ENCODE data around the gene CHD5. TPM values are rescaled to one million over a fixed set of nuclear protein-coding genes. Genes with fewer than 3 reads are reported as not detected.

The CHD5 gene
- polyA plus RNA-seq, 3 donors from 2014 or later = 0.12 TPM; not detected in 2

GRCh38 chr1:6137758-6138157 lies 42.4 kb downstream of the CHD5 start:
- no peaks in the 10 kb centered on the region for H3K4me1 Mint-ChIP-seq
- no peak for DNase-seq
- H3K27me3 Mint-ChIP-seq (ENCODE audit: low read depth in 3 of 3) = peaks cover 0 to 3% (median 1%) of the 10 kb centered on the region in 3 donors
- no peaks in the 10 kb centered on the region for H3K36me3 Mint-ChIP-seq
- no peak overlapping the region for H3K4me3 Mint-ChIP-seq
- no peak overlapping the region for H3K27ac Mint-ChIP-seq
- no peaks in the 10 kb centered on the region for H3K9me3 Mint-ChIP-seq

DNA sequence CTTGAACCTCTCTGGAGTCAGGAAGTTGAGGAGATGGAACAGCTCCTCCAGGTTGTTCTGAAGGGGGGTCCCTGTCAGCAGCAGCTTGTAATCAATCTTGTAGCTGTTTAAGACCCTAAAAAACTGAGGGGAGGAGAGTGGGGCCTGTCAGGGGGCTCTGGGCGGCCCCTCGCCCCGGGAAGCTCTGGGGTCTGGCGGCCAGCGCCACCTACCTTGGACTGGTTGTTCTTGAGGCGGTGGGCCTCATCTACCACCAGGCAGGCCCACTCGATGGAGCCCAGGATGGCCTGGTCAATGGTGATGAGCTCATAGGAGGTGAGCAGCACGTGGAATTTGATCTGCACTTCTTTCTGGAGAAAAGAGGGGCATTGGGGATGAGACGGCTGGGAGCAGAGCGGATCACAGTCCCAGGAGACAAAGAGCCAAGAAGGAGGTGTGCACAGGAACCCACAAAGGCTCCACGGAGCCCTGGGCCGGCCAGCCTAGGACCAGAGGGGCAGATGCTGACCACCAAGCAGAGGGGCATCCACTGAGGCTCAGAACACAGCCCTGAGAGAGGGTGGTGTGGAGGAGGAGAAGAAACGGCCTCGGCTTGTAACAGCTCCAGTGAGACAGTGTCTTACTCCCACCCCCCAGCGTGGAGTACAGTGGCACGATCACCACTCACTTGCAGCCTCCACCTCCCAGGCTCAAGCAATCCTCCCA lies 43.5 kb downstream of the CHD5 start:
- H3K36me3 Mint-ChIP-seq = no peaks in the 10 kb centered on the region
- H3K27me3 Mint-ChIP-seq (ENCODE audit: low read depth in 3 of 3) = peaks cover 0 to 2% (median 1%) of the 10 kb centered on the region in 3 donors
- no peak for DNase-seq
- H3K4me3 Mint-ChIP-seq = no peak overlapping the region
- H3K9me3 Mint-ChIP-seq = peaks cover 0 to 3% (median 0%) of the 10 kb centered on the region in 6 donors
- H3K4me1 Mint-ChIP-seq = no peaks in the 10 kb centered on the region
- H3K27ac Mint-ChIP-seq = no peak overlapping the region

GRCh38 chr1:6134741-6135510 lies 45.2 kb downstream of the CHD5 start:
- H3K36me3 Mint-ChIP-seq = no peaks in the 10 kb centered on the region
- H3K4me1 Mint-ChIP-seq = no peaks in the 10 kb centered on the region
- no peak overlapping the region for H3K4me3 Mint-ChIP-seq
- H3K9me3 Mint-ChIP-seq = peaks cover 0 to 3% (median 0%) of the 10 kb centered on the region in 6 donors
- H3K27me3 Mint-ChIP-seq (ENCODE audit: low read depth in 3 of 3) = peaks cover 0 to 3% (median 1%) of the 10 kb centered on the region in 3 donors
- no peak for DNase-seq
- H3K27ac Mint-ChIP-seq = no peak overlapping the region

DNA sequence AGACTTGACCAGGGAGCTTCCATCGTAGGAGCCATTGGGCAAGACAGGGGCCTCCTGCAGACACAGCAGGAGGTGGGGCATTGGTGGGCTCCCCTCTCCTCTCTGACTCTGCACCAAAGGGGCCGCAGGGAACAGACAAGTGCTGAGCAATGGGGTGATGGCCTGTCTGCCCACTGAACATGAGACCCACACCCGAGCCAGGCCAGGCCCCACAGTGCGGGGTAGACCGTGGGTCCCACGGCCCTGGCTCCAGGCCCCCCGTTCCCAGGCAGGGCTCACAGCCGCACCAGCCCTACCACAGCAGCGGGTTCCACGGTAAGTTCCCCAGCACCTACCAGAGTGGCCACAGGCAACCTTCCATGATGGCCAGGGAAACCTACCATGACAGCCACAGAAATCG lies 45.9 kb downstream of the CHD5 start:
- Mint-ChIP-seq H3K27me3 (ENCODE audit: low read depth in 3 of 3) (peaks cover 0 to 3% (median 1%) of the 10 kb centered on the region in 3 donors), H3K4me1 (no peaks in the 10 kb centered on the region), H3K36me3 (no peaks in the 10 kb centered on the region), H3K4me3 (no peak overlapping the region), H3K9me3 (peaks cover 0 to 3% (median 0%) of the 10 kb centered on the region in 6 donors), H3K27ac (no peak overlapping the region)
- no peak for DNase-seq

DNA sequence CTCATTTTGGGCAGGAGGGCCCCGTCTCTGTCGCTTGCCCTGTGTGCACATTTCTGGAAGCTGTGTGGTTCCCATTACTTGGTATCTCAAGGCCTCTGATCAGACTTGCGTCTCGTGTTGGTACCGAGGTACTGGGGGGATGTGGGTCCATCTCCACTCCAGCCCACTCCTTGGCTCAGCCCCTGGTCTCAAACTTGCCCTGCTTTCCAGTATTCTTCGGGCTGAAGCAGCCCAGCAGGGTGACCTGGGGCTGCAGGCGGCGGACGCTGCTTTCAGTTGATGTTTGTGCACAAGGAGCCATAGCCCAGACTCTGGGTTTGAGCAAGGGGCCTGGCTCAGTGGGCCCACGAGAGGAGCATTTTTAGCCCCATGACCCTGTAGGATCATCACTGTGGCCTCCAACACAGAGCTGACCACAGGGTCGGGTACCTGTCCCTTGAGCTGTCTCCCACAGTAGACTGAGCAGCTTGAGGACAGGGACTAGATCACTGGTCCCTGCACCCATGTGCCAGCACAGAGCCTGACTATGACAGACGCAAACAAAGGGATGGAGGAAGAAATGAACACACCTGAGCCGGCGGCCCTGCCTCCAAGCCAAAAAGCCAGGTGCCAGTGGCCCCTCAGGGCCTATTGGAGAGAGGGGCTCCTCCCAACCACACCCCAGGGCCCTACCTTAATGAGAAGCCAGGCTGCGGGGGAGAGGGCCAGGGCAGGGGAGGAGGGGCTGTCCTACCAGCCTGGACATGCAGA lies 46.8 kb downstream of the CHD5 start:
- Mint-ChIP-seq H3K4me3 (no peak overlapping the region), H3K27me3 (ENCODE audit: low read depth in 3 of 3) (peaks cover 0 to 5% (median 0%) of the 10 kb centered on the region in 3 donors), H3K9me3 (peaks cover 0 to 3% (median 0%) of the 10 kb centered on the region in 6 donors), H3K36me3 (no peaks in the 10 kb centered on the region), H3K4me1 (no peaks in the 10 kb centered on the region), H3K27ac (no peak overlapping the region)
- no peak for DNase-seq

DNA sequence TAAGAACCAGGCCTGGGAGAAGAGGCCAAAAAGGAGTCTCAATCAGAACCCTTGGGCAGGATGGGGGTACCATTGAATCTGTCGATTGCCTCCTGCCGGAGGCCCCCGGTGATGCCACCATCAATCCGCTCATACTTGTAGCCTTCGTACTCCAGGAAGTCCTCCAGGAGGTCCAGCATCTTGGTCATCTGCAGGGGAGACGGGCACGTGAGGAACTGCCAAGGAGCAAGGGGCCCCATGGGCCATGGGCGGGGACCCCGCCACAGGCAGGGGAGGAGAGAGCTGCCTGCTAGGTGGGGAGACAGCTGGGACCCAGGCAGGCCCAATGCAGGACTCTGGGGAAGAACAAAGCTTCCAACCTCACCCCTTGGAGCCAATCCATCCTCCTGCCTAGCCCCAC lies 48.6 kb downstream of the CHD5 start:
- H3K27me3 Mint-ChIP-seq (ENCODE audit: low read depth in 3 of 3) = peaks cover 0 to 5% (median 2%) of the 10 kb centered on the region in 3 donors
- no peak for DNase-seq
- no peak overlapping the region for H3K27ac Mint-ChIP-seq
- H3K4me1 Mint-ChIP-seq = peaks cover 0 to 8% of the 10 kb centered on the region in 2 donors
- peaks cover 0 to 3% (median 0%) of the 10 kb centered on the region in 6 donors for H3K9me3 Mint-ChIP-seq
- no peaks in the 10 kb centered on the region for H3K36me3 Mint-ChIP-seq
- no peak overlapping the region for H3K4me3 Mint-ChIP-seq

DNA sequence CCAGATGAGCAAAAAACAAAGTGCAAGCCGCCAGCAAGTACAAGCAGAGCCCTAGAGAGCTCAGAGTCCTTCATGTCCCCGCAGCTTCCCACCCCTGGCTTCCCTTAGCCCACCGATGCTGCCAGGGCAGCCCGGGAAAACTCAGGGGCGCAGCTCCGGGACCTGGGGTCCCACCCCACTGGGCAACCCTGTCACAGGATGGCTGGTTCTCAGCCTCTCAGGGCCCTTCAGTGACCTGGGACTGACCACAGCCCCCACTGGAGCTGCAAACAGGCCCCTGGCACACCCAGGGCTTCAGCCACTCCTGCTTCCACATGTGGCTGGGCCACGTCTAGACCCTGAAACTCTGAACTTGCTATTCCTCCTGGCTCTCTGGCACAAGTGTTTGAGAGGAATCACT lies 49.5 kb downstream of the CHD5 start:
- no peak for DNase-seq

DNA sequence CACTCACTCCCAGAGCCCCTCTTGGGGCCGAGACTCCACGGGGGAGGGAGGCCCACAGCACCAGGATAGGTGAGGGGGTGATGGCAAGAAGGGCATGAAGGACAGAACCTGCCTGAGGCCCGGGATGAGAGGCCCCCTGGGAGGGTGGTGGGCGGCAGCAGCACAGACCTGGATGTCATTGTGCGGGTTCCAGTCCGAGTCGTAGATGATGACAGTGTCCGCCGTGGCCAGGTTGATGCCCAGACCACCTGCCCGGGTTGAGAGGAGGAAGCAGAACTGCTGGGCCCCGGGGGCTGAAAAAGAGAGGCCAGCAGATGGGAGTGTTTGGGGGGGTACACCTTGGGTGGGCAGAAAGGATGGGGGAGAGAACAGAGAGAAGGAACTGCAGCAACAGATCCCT lies 50.1 kb downstream of the CHD5 start:
- H3K27me3 Mint-ChIP-seq (ENCODE audit: low read depth in 3 of 3) = peaks cover under 1 to 5% (median 2%) of the 10 kb centered on the region in 3 donors
- no peak overlapping the region for H3K4me3 Mint-ChIP-seq
- no peak overlapping the region for H3K27ac Mint-ChIP-seq
- H3K9me3 Mint-ChIP-seq = peaks cover 0 to 3% (median 0%) of the 10 kb centered on the region in 6 donors
- no peaks in the 10 kb centered on the region for H3K36me3 Mint-ChIP-seq
- no peak for DNase-seq
- peaks cover 0 to 10% of the 10 kb centered on the region in 2 donors for H3K4me1 Mint-ChIP-seq

More for the DNA sequence above, 49.5 kb downstream of the CHD5 start:
- Mint-ChIP-seq H3K36me3 (no peaks in the 10 kb centered on the region), H3K27me3 (ENCODE audit: low read depth in 3 of 3) (peaks cover 0 to 5% (median 2%) of the 10 kb centered on the region in 3 donors), H3K27ac (no peak overlapping the region), H3K4me3 (no peak overlapping the region), H3K4me1 (peaks cover 0 to 10% of the 10 kb centered on the region in 2 donors), H3K9me3 (peaks cover 0 to 3% (median 0%) of the 10 kb centered on the region in 6 donors)

GRCh38 chr1:6129313-6129712 lies 50.8 kb downstream of the CHD5 start:
- Mint-ChIP-seq H3K36me3 (no peaks in the 10 kb centered on the region), H3K9me3 (peaks cover 0 to 3% (median 0%) of the 10 kb centered on the region in 6 donors), H3K4me3 (no peak overlapping the region), H3K4me1 (peaks cover 0 to 10% of the 10 kb centered on the region in 2 donors), H3K27me3 (ENCODE audit: low read depth in 3 of 3) (peaks cover 3 to 5% (median 4%) of the 10 kb centered on the region in 3 donors), H3K27ac (no peak overlapping the region)
- no peak for DNase-seq

GRCh38 chr1:6128276-6129081 lies 51.6 kb downstream of the CHD5 start:
- H3K36me3 Mint-ChIP-seq = no peaks in the 10 kb centered on the region
- H3K27me3 Mint-ChIP-seq (ENCODE audit: low read depth in 3 of 3) = peaks cover 3 to 5% (median 4%) of the 10 kb centered on the region in 3 donors
- H3K27ac Mint-ChIP-seq = no peak overlapping the region
- H3K9me3 Mint-ChIP-seq = peaks cover 0 to 3% (median 0%) of the 10 kb centered on the region in 6 donors
- DNase-seq = no peak
- peak overlapping the region in 1 of 5 donors; percentile 30 for H3K4me3 Mint-ChIP-seq
- peaks cover 0 to 10% of the 10 kb centered on the region in 2 donors for H3K4me1 Mint-ChIP-seq

DNA sequence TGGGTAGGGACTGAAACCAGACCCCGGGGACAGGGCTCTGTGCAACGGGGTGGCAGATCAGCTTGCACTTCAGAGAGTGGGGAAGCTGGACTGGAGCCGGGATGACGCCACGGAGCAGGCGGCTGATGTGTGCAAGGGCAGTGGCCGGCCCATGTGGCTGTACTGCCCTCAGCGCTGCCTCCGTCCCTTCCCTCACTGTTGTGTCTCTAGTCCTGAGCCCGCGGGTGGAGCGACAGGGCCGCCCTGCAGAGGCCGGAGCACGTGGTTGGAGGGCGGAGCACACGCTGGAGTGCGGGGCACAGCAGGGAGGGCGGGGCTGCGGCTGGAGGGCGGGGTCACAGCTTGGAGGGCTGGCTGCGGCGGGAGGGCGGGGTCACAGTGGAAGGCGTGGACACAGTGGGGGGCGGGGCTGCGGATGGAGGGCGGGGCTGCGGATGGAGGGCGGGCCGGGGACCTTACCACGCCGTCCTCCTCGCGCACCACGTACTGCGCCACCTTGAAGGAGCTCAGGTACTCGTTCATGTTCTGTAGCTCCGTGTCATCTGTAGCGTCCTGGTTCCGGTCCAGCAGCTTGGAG lies 52.4 kb downstream of the CHD5 start:
- Mint-ChIP-seq H3K36me3 (no peaks in the 10 kb centered on the region), H3K9me3 (peaks cover 0 to 3% (median 0%) of the 10 kb centered on the region in 6 donors), H3K27me3 (ENCODE audit: low read depth in 3 of 3) (peaks cover 3 to 5% (median 4%) of the 10 kb centered on the region in 3 donors), H3K4me1 (peaks cover 0 to 10% of the 10 kb centered on the region in 2 donors), H3K4me3 (peak overlapping the region in 2 of 5 donors; percentile 29 to 30), H3K27ac (no peak overlapping the region)
- DNase-seq = peak; percentile 60 to 67 (median 62)

DNA sequence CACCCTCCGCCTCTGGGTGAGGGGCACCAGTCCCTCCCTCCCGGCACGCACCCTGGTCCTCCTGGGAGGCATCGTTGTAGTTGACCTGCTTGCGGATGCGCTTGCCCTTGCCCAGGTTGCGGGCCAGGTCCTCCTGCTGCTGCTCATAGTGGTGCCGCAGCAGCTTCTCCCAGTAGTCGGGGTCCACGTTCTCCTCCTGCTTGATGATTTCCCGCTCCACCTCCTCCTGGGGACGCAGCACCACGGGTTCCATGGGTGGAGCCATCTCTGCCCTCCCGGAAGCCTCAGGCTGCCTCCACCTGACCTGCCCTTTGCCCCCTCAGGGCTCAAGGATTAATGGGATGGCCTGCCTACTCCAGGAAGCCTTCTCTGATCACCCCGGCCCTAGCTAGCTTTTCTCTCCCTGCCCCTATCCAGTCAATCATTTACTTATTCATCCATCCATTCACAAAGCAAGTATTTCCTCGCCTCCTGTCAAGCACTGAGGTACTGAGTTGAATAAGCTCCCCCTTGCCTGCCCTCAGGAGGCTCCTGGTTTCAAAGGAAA lies 53.5 kb downstream of the CHD5 start:
- Mint-ChIP-seq H3K27me3 (ENCODE audit: low read depth in 3 of 3) (peaks cover 3 to 4% (median 3%) of the 10 kb centered on the region in 3 donors), H3K4me3 (peak overlapping the region in 1 of 5 donors; percentile 1), H3K9me3 (no peaks in the 10 kb centered on the region), H3K27ac (no peak overlapping the region), H3K36me3 (no peaks in the 10 kb centered on the region), H3K4me1 (peaks cover 0 to 10% of the 10 kb centered on the region in 2 donors)
- no peak for DNase-seq

Data from immature natural killer cell (primary cell).